Measurements from ENCODE around the gene HOXA7. TPM values are rescaled to one million over a fixed set of nuclear protein-coding genes. Genes with fewer than 3 reads are reported as not detected.
A peak's percentile ranks its signal among the peaks of the same experiment; 100 is the strongest.

Gene HOXA7
- total RNA-seq, 1 donor from 2014 or later, result 20.5 TPM

DNA sequence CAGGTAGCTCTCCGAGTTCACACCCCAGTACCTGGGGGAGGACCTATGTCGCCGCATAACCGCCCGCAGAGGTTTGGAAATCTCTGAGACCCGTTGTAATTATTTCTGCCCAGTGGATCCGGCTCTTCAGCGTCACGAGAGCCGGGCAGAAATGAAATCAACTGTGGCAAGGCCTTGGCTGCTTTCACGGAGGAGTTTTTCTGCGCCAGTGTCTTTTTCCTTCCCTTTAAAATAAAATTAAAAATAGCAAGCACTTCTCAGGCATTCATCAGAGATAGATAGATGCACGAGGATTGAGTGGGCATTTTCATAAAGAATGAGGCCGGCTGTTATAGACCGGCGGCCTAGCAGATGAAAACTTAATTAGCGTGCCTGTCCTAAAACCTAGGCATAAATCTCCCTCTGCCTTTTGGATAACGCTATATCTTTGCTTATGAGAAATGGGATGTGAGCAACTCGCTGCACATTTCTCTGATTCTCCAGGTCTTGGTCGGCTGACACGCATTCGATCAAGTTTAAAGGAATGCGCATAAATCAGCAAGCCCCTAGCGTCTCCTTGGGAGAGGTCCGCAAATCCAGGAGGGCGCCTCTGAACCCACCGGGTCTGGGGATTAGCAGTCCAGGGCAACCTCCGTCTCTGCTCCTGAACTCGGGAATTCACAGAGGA is 37.0 kb upstream of the HOXA7 start:
- no peak for DNase-seq (ENCODE audit: low read depth)

DNA sequence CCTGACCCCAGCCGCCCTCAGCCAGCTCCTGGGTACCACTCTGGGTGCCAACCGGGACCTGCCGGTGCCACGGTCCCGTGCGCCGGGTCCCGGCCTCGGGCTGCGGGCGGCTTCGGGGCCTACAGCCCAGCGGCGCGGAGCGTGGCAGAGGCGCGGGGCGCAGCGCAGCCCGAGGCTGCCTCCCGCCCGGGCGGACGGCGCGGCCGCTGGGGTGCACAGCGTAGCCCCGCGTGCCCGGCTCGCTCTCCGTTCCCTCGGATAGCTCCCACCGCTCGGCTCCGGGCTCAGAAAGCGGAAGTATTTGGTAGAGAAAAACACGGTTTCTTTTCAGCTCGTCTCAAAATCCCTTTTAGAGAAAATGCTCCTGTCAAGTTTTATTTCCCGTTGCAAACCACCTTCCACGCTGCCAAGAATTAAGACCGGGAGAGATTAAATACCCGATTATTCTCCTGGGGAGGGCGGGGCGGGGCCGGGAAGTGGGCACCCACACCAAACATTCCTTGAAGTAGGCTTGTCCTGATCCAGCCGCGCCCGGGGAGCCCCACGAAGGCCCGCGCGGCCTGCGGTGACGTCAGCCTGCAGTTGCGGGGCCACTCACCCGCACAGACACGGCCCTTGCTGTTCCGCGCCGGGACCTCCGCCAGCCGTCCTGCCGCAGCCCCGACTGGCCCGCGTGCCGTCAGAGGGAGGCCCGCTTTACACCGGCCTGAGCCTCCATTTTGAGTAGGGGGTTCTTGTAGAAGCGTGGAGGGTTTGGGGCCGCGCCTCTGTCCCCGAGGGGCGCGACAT is 36.3 kb upstream of the HOXA7 start:
- DNase-seq (ENCODE audit: low read depth), result no peak

DNA sequence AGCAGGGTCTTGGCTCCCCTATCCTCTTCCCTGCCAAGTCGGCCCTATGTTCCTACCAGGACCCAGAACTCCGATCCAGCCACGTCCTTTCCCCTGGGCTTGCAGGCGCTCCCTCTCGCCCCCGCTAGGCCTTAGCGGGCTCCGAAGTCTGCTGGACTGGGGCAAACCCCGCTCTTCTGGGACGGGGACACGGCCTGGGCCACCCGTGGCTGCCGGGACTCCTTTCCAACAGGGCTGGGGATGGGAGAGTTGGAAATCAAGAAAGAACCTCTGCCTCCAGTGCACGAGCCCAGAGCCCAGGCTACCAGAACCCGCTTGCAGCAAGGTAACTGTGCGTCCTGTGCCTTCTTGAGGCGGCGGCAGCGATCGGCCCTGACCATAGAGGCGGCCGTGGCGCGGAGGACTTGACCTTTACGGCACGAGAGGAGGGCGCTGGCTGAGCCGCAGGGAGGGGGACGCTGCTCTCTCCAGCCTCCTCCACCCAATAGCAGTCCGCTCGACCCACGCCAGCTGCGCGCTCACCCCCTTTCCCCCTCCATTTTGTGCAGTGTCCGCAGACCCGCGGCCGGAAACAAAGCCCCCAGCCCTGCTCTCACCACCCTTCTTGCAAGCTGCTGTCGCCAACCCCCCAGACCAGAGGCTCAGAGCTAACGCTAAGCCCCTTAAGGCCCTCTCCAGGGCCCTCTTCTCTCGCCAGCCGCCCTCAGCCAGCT is 35.5 kb upstream of the HOXA7 start:
- DNase-seq (ENCODE audit: low read depth), result no peak

DNA sequence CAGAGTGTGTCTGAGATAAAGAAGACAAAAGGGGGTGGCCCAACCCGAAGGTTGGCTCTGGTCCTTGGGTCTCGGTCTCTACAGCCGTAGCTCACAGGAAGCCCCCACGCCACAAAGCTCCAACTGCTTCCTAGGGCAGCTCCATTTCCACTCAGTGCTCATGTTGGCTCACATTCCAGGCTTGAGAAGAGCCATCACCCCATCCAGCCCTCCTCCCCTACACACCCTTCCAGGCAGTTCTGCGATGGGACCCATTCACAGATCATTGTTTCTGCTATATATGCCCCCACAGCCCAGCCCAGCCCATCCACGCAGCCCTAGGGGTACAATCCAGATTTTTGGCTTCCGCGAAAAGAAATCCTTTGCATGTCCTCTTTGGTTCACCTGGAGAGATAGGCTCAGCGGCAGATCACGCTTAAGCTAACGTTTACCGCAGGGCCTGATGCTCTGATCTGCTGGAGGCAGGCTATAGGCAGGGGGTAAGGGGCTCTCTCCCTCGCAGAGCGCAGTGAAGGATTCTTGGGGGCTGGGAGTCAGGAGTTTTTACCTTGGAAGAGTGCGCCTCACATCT is 34.8 kb upstream of the HOXA7 start:
- no peak for DNase-seq (ENCODE audit: low read depth)

DNA sequence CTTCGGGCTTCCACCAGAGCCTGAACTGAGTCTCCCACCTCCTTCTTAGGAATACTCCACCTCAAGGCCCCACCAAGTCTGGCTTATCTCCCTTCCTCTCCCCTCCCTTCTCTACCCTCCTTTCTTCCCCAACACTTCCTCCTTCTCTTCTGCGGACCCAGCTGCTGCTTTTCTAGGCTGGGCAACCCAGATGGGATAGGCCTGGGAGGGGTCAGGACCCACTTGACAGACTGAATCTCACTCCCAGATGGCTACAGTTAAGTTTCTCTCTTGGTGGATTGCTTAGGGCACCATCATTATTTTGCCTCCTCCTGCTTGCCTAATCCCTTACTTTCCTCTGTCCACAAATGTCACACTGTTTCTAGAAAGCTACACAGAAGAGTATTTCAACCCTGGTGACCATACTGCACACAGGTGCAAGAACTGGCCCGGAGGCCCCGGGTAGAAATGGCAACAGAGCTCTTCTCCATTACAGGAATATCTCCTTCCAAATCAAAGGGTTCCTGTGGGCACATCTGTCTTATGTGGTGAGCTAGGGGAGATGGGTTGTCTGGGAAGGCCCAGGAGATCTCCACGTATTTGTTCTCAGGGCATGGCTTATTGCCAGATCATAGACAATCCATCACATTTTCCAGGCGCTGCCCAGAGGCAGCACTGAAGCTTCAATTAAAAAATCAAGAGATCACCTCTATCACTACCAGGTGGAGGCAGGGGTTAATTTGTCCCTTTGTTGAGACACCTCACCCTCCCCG is 33.7 kb upstream of the HOXA7 start:
- no peak for DNase-seq (ENCODE audit: low read depth)

DNA sequence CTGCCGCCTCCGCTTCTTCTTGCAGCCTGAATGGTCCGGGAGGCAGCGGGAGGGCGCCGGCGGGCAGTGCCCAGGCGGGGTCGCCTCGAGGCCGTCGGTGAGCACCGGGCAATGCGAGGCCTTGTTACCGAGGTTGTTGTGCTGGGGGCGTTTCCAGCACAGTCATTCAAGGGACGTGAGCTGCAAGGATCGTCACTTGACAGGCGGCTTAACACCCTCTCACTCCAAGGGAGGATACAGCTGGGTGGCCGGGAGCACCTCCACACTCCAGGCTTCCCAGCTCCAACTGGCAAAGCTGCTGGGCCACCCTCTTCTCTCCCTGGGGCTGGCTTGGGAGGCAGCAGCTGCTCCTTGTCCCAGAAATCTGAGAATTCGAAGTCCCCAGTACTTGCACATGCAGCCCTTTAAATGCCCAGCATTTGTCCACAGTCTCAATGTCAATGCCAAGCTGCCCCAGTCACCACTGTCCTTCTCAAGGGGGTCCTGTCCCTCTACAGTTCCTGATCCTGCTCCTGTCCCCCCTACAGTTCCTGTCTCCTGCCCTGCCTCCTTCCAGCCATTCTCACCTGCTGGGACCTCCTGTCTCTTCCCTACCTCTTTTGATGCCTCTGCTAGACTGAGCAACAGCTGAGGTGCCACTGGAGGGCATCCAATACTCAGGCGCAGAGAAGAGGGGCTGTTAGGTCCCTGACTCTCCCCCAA is 33.0 kb upstream of the HOXA7 start:
- no peak for DNase-seq (ENCODE audit: low read depth)

DNA sequence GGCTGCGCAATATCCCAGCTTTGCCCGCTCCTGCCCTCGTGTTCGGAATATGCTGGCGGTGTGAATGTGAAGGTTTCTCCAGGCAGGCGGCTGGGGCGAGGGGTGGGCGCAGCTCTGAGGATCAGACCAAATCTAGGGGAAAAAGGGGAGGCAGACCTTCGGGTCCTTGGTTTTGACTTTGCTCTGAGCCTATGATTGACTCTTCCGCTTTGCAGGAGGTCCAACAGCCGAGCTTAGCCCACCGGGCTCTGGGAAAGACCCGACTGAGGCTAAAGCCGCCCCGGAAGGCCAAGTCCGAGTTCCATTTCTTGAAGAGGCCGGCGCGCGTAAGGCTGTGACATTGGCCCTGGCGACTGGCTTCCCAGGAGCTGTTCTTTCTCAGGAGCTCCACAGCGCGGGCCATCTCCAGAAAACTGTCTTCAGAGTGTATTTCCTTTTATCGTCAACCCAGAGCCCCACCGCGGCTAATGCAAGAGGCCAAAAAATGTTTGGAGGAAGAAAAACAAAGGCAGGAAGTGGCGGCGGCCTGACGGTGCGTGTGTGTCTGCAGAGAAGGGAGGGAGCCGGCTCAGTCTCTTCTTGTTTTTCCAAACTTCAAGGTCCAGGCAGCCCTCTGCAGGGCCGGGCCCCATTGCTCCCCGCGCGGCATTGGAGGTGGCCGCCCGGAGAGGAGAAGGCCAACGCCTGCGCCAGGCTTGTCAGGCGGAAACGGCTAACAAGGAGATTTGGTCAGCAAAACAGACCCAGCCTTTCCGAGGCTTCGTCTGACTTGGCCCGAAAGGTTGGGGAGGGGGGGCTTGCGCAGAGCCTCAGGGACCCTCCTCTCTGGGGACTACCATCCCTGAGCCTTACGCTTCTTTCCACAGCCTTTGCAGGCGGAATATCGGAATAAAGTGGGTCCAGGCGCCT is 32.2 kb upstream of the HOXA7 start:
- no peak for DNase-seq (ENCODE audit: low read depth)

DNA sequence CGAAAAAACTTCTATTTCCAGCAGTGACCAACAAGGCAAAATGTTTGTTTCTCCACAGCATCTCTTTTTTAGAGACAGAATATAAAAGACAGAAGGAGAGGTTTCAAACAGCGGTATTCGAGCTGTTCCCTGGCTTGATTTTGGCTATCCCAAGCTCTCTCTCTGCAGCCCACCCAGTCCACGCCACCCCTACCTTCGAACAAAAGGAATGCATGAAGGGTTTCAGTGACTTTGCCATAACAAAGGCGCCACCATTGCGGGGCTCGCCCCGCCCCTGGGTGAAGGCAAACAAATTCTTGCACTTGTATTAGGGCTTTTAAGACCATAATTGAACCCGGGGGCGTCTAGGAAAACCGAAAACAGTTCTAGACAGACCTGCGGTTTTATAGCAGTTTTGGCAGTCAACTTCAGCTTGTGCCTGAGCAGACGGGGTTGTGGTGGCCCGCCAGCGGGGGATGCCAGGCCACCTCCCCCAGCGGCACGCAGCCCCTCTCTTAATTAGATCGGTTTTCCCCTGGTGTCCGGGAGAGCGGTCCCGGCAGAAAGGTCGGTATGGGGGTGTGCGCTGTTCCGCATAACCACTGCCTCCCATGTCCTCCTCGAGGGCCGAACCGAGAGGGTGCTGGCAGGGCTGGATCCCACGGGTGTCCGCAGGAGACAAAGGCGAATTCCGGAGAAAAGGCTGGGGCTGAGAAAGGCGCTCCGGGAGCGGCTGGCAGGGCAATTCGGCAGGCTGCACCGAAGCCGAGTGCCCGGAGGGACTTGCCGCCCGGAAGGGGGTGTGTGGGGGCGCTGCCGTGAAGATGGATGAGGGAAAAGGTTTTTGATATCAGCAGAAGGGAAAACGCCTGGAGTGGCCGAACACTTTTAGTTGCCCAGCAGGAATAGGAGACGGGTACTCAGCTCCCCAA is 31.3 kb upstream of the HOXA7 start:
- no peak for DNase-seq (ENCODE audit: low read depth)

DNA sequence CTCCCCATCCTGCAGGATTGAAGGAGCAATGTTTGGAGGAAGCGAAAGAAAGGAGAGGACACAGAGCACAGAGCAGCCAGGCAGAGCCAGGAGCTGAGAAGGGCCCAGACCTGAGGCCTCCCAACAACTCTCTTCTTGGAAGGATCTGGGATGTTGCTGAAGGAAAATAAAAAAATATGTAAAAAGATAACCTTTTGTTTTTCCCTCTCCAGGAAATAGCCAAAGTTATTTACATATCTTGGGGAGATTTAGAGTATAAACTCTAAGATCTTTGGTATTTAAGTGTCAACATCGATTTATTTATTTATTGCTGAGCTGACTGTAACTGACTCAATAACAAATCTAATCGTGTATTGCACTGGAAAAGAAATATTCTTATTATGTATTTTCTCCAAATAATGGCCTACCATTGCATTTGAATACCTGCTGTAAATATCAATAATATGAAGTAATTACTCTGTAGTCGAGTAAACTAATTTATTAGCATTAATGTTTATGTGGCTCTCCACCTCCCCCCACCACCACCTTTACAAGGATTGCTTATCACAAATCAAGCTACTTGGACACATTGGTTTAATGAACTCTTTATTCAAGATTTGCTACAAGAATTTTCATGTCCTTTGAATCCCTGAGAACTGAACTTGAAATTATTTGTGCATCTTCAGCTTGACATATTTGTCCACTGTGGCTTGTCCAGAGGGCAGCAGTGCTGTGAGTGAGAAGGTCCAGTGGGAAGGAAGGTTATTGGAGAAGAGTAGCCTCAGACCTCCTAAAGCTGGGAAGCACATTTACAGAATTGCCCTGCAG is 30.4 kb upstream of the HOXA7 start:
- no peak for DNase-seq (ENCODE audit: low read depth)

DNA sequence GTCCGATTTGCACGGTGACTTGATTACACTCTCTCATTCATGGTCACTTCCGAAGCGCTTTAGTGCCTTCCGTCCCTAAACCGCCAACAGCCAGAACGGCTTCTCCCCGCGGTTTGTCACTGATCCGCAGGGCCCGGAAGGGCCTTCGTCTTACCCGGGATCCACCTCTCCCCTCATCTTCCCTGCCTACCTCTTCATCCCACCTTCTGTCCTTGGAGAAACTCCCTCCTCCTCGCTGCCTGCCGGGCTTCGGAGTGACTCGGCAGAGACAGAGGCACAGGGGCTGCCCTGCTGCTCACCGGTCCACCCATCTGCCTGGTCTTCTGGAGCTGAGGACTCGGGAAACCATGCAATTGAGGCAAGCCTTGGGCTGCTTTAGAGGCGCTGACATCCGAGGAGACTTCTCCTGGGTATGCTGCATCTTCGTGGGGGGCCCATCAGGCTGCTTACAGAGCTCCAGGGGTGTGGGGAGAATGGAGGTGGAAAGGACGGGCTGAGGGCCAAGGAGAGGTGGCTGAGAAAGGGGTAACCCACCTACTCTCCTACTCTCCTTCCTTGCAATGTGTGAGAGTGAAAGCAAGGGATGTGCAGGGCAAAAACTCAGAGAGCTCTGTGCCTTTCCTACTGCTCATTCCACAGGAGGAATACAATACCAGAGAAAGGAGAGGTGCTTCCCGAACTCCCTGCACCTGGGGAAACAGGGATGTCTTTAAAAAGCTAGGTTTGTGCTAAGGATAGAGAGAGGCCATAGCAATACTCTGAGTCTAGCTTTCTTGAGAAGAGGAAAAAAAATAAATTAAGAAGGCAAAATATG is 29.6 kb upstream of the HOXA7 start:
- no peak for DNase-seq (ENCODE audit: low read depth)

DNA sequence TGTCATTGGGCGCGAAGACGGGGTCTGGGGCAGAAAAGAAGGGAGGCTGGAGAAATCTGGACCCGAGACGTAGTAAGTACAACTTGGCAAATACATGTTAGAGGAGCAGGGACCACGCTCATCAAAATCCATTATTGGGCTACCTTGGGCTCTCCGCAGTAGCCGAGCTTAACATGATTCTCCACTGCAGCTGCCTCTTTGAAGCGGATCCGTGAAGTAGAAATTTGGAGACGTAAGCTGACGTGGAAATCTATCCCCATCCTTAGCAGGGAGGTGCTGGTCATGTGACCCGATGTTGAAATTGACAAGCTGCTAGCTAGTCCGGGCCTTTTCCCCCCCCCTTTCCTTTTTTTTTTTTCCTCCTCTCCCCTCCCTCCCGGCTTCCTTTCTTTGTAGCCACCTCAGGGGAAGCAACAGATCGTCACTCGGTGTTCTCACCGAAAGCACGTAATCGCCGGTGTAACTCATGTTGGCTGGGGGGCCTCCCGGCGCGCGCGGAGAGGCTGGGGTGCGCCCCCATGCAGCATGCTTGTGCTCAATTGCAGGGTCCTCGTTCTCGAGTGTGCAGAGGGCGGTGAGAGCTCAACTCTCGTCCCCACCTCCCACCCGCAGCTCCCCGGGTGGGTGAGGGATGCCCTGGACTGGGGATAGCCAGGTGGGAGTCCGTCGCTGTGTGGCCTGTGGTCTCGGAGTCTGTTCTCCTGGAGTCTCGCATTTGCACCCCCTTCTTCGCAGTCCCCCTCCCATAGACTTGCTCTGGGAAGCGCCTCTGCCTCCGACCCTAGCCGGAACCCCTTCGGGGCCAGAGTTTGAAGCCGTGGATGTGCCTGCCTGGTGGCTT is 28.8 kb upstream of the HOXA7 start, which contains the start of gene HOXA11:
Gene HOXA11 (minus strand): TSS at position 220 of the 841 bp plus-strand sequence. CDS start 88 bp downstream, at position 132.
- no peak for DNase-seq (ENCODE audit: low read depth)

DNA sequence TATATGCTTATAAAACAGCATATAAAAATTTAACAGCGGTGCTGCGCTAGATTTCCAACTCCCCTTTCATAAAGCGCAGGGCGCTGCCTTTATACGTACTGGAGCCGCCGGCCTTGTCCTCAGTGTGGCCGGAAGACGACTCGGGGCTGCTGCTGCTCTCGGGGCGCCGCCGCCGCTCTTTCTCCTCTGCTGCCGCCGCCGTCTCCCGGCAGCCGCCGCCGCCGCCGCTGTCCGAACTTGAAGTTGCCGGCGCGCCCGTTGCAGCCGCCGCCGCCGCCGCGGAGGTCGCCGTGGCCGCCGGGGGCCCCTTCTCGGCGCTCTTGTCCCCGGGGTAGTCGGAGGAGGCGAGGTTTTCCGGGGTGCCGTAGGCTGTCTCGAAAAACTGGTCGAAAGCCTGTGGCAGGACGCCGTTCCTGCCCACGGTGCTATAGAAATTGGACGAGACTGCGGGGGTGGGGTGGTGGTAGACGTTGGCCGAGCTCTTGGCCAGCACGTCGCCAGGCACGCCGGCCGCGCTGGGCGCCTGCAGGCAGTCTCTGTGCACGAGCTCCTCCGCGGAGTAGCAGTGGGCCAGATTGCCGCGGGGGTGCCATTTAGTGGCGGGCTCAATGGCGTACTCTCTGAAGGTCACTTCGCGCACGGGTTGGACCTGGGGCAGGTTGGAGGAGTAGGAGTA is 28.0 kb upstream of the HOXA7 start:
- peak; percentile 74 for DNase-seq (ENCODE audit: low read depth)

DNA sequence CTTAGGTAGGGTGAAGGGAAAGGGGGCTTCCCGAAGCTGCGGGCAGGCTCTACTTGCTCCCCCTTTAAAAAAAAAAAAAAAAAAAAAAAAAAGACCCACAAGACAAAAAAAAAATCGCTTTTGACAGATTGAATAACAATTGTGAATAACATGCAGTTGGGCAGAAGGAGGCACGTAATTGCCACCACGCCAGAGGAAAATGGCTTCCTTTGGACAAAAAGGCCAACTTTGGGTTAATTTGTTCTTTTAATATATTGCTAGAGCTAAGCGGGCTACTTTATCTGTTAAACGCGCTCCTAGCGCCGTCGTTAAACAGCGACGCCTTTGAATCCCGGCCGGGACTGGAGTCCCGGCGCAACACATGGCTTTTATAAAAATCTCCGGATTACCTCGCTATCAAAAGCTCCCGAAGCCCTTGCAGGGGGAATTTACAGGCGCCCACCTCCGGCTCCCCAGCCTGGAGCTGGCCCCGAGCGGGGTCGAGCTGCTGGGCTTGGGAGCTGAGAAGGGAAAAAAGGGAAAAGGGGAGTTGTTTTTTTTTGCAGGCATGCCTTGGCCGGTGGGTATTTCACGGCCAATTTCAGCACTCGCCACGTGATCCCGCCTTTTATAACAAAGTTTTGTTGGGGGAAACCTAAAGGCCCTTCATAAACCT is 27.3 kb upstream of the HOXA7 start:
- peak; percentile 59 for DNase-seq (ENCODE audit: low read depth)
